Measurements from ENCODE around the gene SRPK1.

- no peak for TF ChIP-seq NCOA1 (CRISPR knock-in tag; IDR thresholded peaks at IDR 0.05)
- no peak for TF ChIP-seq ARNT (IDR thresholded peaks at IDR 0.05)
- no peak for TF ChIP-seq ZNF513 (CRISPR knock-in tag; conservative IDR thresholded peaks at IDR 0.05)
- TF ChIP-seq ZNF101 (CRISPR knock-in tag; IDR thresholded peaks at IDR 0.05; ENCODE audit: borderline replicate concordance, low read depth): no peak
- no peak for TF ChIP-seq ZMYM4 (CRISPR knock-in tag; IDR thresholded peaks at IDR 0.05)
- no peak for TF ChIP-seq ETV6 (CRISPR knock-in tag; conservative IDR thresholded peaks at IDR 0.05)
- TF ChIP-seq HDAC2 (CRISPR knock-in tag; IDR thresholded peaks at IDR 0.05): no peak
- TF ChIP-seq ZSCAN29 (CRISPR knock-in tag; conservative IDR thresholded peaks at IDR 0.05): no peak
- TF ChIP-seq RFX1 (IDR thresholded peaks at IDR 0.05): no peak
- TF ChIP-seq TFDP2 (CRISPR knock-in tag; IDR thresholded peaks at IDR 0.05): no peak
- TF ChIP-seq BRF2 (CRISPR knock-in tag; IDR thresholded peaks at IDR 0.05): no peak
- TF ChIP-seq TMF1 (CRISPR knock-in tag; IDR thresholded peaks at IDR 0.05; ENCODE audit: low read depth): no peak
Measured at GRCh38 chr6:35962779-35963560, 42.1 kb upstream of the SRPK1 start.

Data from HepG2 (cell line).